Prostate gland (tissue), 2 donors: Measurements from ENCODE around the gene RCN2. TPM values are rescaled to one million over a fixed set of nuclear protein-coding genes. Genes with fewer than 3 reads are reported as not detected.
"Not testable (repeated sequence)": the region's sequence is repeated elsewhere in the genome, so short reads cannot be mapped to it uniquely, and the experiment has no call there.

Source experiments
- DNase-seq: peaks from one replicate; pipeline ENCODE4 v3.0.0-alpha.2; 2019; ENCODE audit warnings: low spot score
- H3K27ac ChIP-seq, 2 donors: fragments of 200-600 bp; sonication (generic); 2 replicates each; pipeline ENCODE4 v1.5.1; 2017 to 2019
- H3K27me3 ChIP-seq: fragments of 200-600 bp; sonication (generic); replicated peaks from 2 replicates; pipeline ENCODE4 v1.5.1; 2019; ENCODE audit not compliant: insufficient read depth
- H3K36me3 ChIP-seq, 2 donors: fragments of 200-600 bp; sonication (generic); 1 replicate in 1 of 2; 2 replicates in 1 of 2; pipeline versions ENCODE4 v1.5.1 to v1.8.1; 2017 to 2019
- H3K4me1 ChIP-seq: fragments of 200-600 bp; sonication (generic); replicated peaks from 2 replicates; pipeline ENCODE4 v1.5.1; 2019
- H3K4me3 ChIP-seq, 2 donors: fragments of 200-600 bp; sonication (generic); 2 replicates each; pipeline ENCODE4 v1.5.1; 2017 to 2019
- H3K9me3 ChIP-seq: fragments of 200-600 bp; sonication (generic); 2 replicates; pipeline ENCODE4 v1.5.1; 2017
- CTCF ChIP-seq, 4 experiments: fragments of 200-600 bp in 2 of 4; fragments of 450-650 bp in 2 of 4; sonication (generic) in 2 of 4; IDR thresholded peaks; 1 replicate in 3 of 4; 2 replicates in 1 of 4; pipeline ENCODE4 v1.5.1; 2016 to 2019; ENCODE audit warnings: antibody characterized with exemption in 4 of 4, mild to moderate bottlenecking in 2 of 4, moderate library complexity in 2 of 4
- POLR2A ChIP-seq: fragments of 450-650 bp; IDR thresholded peaks from one replicate; pipeline ENCODE4 v1.6.1; 2016; ENCODE audit warnings: antibody characterized with exemption, mild to moderate bottlenecking
- POLR2AphosphoS5 ChIP-seq: sonication (generic); formaldehyde crosslinking; IDR thresholded peaks from one replicate; pipeline ENCODE4 v1.6.1; 2017; ENCODE audit warnings: antibody characterized with exemption
- whole genome bisulfite sequencing: methylation state at CpG from one replicate; pipeline ENCODE4 v1.1.5; 2018; 5-methylcytosine and 5-hydroxymethylcytosine counted together
- intact Hi-C: fragments of 100-400 bp; cut with DNase I; formaldehyde crosslinking; loops from one replicate; pipeline ENCODE4 v1.14.2; 2022
- total RNA-seq, 2 donors: library from RNA; depleted of rRNA; stranded (reverse); fragments of >200 nt; gene quantifications; one replicate each; pipeline ENCODE4 v1.1.0, GENCODE V29; 2016

RCN2 gene
- total RNA-seq, 2 donors from 2014 or later: 31.4 to 49.5 TPM

- no peak for TF ChIP-seq CTCF (IDR thresholded peaks at IDR 0.05)
- Histone ChIP-seq H3K27me3 (no peaks in the 10 kb centered on the region), H3K4me3 (no peak overlapping the region), H3K9me3 (no peaks in the 10 kb centered on the region), H3K27ac (no peak overlapping the region), H3K36me3 (no peaks in the 10 kb centered on the region), H3K4me1 (no peaks in the 10 kb centered on the region)
- intact Hi-C loops: no loop called here
- 17% methylated on average over 5 of the region's 5 CpGs for WGBS
- DNase-seq: no peak
These were observed 32.6 kb downstream of the RCN2 start for GRCh38 chr15:76964157-76964556.

GRCh38 chr15:76966051-76966450 is 34.5 kb downstream of the RCN2 start:
- intact Hi-C loops: not testable (repeated sequence)

GRCh38 chr15:76967067-76967466 is 35.5 kb downstream of the RCN2 start:
- intact Hi-C loops: no loop called here
- no peaks in the 10 kb centered on the region for H3K4me1 ChIP-seq
- no peaks in the 10 kb centered on the region for H3K36me3 ChIP-seq
- no peak for TF ChIP-seq POLR2A
- H3K27me3 ChIP-seq: no peaks in the 10 kb centered on the region
- WGBS: 30% methylated on average over 4 of the region's 4 CpGs
- H3K9me3 ChIP-seq: no peaks in the 10 kb centered on the region
- DNase-seq: no peak
- no peak overlapping the region for H3K4me3 ChIP-seq
- H3K27ac ChIP-seq: no peak overlapping the region

More at GRCh38 chr15:76966051-76966450, 34.5 kb downstream of the RCN2 start:
- H3K4me3 ChIP-seq, H3K4me1 ChIP-seq, H3K27me3 ChIP-seq, H3K36me3 ChIP-seq, H3K9me3 ChIP-seq, DNase-seq, H3K27ac ChIP-seq: not testable (repeated sequence)
- WGBS: 68% methylated on average over 7 of the region's 7 CpGs

GRCh38 chr15:76968306-76968705 is 36.8 kb downstream of the RCN2 start:
- no peak overlapping the region for H3K27ac ChIP-seq
- H3K27me3 ChIP-seq: no peaks in the 10 kb centered on the region
- WGBS: 85% methylated on average over 1 of the region's 1 CpG
- no peak for TF ChIP-seq POLR2A
- no peak for TF ChIP-seq POLR2AphosphoS5
- TF ChIP-seq CTCF (IDR thresholded peaks at IDR 0.05): no peak
- no peak for DNase-seq
- no peak overlapping the region for H3K4me3 ChIP-seq
- H3K4me1 ChIP-seq: no peaks in the 10 kb centered on the region
- intact Hi-C loops: no loop called here
- H3K9me3 ChIP-seq: no peaks in the 10 kb centered on the region
- no peaks in the 10 kb centered on the region for H3K36me3 ChIP-seq

GRCh38 chr15:76972389-76973361 is 41.1 kb downstream of the RCN2 start:
- no peak for DNase-seq
- intact Hi-C loops: no loop called here
- Histone ChIP-seq H3K4me1 (no peaks in the 10 kb centered on the region), H3K27ac (no peak overlapping the region), H3K9me3 (no peaks in the 10 kb centered on the region), H3K27me3 (no peaks in the 10 kb centered on the region), H3K4me3 (no peak overlapping the region), H3K36me3 (no peaks in the 10 kb centered on the region)
- 43% methylated on average over 21 of the region's 21 CpGs for WGBS
- no peak for TF ChIP-seq POLR2AphosphoS5
- no peak for TF ChIP-seq CTCF (IDR thresholded peaks at IDR 0.05)
- TF ChIP-seq POLR2A: no peak

- Histone ChIP-seq H3K27ac (no peak overlapping the region), H3K4me3 (no peak overlapping the region), H3K4me1 (no peaks in the 10 kb centered on the region), H3K27me3 (no peaks in the 10 kb centered on the region), H3K9me3 (no peaks in the 10 kb centered on the region), H3K36me3 (no peaks in the 10 kb centered on the region)
- 44% methylated on average over 4 of the region's 4 CpGs for WGBS
- no peak for TF ChIP-seq POLR2A
- TF ChIP-seq POLR2AphosphoS5: no peak
- TF ChIP-seq CTCF (IDR thresholded peaks at IDR 0.05): no peak
- intact Hi-C loops: no loop called here
- DNase-seq: no peak
These were observed 41.8 kb downstream of the RCN2 start for GRCh38 chr15:76973362-76973743.
